SK-N-MC (cell line): Measurements from ENCODE around the gene AKAP17A.

Source experiments
- DNase-seq: peaks from one replicate; pipeline ENCODE4 v3.0.0-alpha.2; 2011; ENCODE audit warnings: low read depth, low spot score
- H3K27ac ChIP-seq: fragments of 200-600 bp; sonication (generic); 2 replicates; pipeline ENCODE4 v1.5.1; 2016; ENCODE audit warnings: mixed run types
- H3K36me3 ChIP-seq: fragments of 200-600 bp; sonication (generic); 2 replicates; pipeline ENCODE4 v1.6.1; 2017; ENCODE audit warnings: antibody characterized with exemption, low read length, mixed read lengths; ENCODE audit not compliant: insufficient read depth
- H3K4me3 ChIP-seq: fragments of 200-600 bp; sonication (generic); 2 replicates; pipeline ENCODE4 v1.5.1; 2016
- H3K9ac ChIP-seq: fragments of 200-600 bp; sonication (generic); 2 replicates; pipeline ENCODE4 v1.8.0; 2017; ENCODE audit warnings: mixed run types, mixed read lengths; ENCODE audit not compliant: insufficient read length
- H3K9me3 ChIP-seq: fragments of 200-600 bp; sonication (generic); 2 replicates; pipeline ENCODE4 v1.6.1; 2017; ENCODE audit warnings: low read depth, mild to moderate bottlenecking, antibody characterized with exemption, low read length, moderate library complexity, mixed read lengths
- EZH2 ChIP-seq: fragments of 200-600 bp; sonication (generic); IDR thresholded peaks from one replicate; pipeline ENCODE4 v1.6.1; 2017; ENCODE audit warnings: antibody characterized with exemption
- FOXP2 ChIP-seq: optimal IDR thresholded peaks from 2 replicates; pipeline ENCODE3; 2011; ENCODE audit warnings: mild to moderate bottlenecking, moderate library complexity; ENCODE audit not compliant: insufficient read depth; ENCODE audit errors: extremely low read length, control extremely low read depth
- POLR2AphosphoS5 ChIP-seq: IDR thresholded peaks from 2 replicates; pipeline ENCODE4 v1.6.1; 2012; ENCODE audit warnings: mild to moderate bottlenecking, low read depth, low read length, borderline replicate concordance

AKAP17A gene

DNA sequence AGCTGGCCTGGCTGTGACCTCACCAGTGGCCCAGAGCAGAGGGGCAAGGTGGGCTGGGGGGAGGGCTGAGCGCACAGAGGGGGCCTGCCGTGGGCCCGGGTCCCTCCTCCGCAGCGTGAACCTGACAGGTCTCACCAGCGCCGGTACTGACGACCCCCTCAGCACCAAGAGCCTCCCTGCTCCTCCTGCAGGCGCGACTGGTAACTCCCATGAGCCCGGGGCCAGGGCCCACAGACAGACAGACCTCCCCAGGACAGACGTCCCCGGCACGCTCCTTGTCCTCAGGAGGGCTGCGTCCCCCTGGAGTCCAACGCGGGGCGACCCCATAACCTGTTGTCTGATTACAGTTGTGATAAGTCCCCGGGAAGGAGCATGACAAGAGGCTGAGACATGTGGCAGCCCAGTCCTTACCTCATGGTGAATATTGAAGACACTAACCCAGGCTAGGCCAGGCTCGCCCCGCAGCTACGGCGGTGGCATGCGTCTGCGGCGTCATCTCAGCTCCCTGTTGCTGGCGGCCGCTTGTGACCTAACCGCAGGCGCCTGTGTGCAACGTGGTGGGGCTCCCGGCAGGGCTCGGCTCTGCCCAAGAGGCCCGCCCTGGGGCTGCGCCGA is 8.5 kb downstream of the AKAP17A start:
- no peaks in the 10 kb centered on the region for H3K9me3 ChIP-seq
- H3K36me3 ChIP-seq = peaks cover 77% of the 10 kb centered on the region
- no peak for TF ChIP-seq EZH2
- no peak for TF ChIP-seq POLR2AphosphoS5
- TF ChIP-seq FOXP2 = no peak
- no peak overlapping the region for H3K27ac ChIP-seq
- H3K9ac ChIP-seq = no peak overlapping the region
- H3K4me3 ChIP-seq = no peak overlapping the region
- no peak for DNase-seq

DNA sequence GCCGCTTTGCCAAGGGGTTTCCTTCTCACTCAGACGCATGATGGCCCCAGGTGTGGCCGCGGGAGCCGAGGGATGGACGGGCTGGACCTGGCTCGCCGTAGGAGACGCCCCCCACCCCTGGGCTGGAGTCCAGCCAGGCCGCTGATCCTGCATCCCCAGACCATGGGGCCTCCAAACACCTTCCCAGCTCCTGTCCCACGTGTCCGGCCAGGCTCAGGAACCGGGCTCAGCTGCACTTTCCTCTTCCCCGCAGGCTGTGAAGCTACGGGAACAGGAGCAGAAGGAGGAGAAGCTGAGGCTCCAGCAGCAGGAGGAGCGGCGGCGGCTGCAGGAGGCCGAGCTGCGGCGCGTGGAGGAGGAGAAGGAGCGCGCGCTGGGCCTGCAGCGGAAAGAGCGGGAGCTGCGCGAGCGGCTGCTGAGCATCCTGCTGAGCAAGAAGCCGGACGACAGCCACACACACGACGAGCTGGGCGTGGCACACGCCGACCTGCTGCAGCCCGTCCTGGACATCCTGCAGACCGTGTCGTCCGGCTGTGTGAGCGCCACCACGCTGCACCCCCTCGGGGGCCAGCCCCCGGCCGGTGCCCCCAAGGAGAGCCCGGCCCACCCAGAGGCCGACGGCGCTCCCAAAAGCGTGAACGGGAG is 9.1 kb downstream of the AKAP17A start:
- no peak for DNase-seq
- TF ChIP-seq EZH2 (no peak), FOXP2 (no peak), POLR2AphosphoS5 (no peak)
- H3K36me3 ChIP-seq = peaks cover 70% of the 10 kb centered on the region
- no peak overlapping the region for H3K27ac ChIP-seq
- H3K4me3 ChIP-seq = no peak overlapping the region
- H3K9me3 ChIP-seq = no peaks in the 10 kb centered on the region
- no peak overlapping the region for H3K9ac ChIP-seq

DNA sequence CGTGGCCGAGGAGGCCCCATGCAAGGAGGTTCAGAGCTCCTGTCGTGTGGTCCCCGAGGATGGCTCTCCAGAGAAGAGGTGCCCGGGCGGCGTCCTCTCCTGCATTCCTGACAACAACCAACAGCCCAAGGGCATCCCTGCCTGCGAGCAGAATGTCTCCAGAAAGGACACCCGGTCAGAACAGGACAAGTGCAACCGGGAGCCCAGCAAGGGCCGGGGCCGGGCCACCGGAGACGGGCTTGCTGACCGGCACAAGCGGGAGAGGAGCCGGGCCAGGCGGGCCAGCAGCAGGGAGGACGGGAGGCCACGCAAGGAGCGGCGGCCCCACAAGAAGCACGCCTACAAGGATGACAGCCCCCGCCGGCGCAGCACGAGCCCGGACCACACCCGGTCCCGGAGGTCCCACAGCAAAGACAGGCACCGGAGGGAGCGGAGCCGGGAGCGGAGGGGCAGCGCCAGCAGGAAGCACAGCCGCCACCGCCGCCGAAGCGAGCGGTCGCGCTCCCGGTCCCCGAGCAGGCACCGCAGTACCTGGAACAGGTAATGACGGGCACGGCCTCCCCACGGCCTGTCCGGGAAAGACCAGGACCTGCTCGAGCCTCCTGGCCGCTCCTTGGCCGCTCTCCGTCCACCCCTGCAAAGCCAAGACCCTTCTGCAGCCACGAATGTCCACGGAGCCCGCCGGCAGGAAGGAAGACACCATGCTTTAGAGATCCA is 9.8 kb downstream of the AKAP17A start:
- no peak overlapping the region for H3K27ac ChIP-seq
- no peak for DNase-seq
- TF ChIP-seq FOXP2 (no peak), EZH2 (no peak), POLR2AphosphoS5 (no peak)
- peaks cover 64% of the 10 kb centered on the region for H3K36me3 ChIP-seq
- no peak overlapping the region for H3K4me3 ChIP-seq
- no peak overlapping the region for H3K9ac ChIP-seq
- H3K9me3 ChIP-seq = no peaks in the 10 kb centered on the region

DNA sequence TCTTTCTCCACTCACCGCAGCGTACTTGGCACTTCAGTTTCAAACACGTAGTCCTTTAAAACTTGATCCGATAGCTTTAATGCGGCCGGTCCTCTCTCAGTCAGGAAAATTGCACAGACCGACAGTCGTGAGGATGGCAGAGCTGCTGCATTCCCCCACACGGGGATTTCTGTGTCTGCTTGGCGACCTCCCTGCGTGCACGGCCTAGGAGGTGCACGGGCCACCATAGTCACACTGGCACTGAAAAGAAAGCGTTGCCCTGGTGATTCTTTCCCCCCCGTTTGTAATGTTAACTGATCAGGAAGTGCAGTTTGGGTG is 10.3 kb downstream of the AKAP17A start:
- H3K36me3 ChIP-seq = peaks cover 61% of the 10 kb centered on the region
- TF ChIP-seq FOXP2 (no peak), POLR2AphosphoS5 (no peak), EZH2 (no peak)
- DNase-seq = no peak
- no peak overlapping the region for H3K27ac ChIP-seq
- H3K9me3 ChIP-seq = no peaks in the 10 kb centered on the region
- H3K9ac ChIP-seq = no peak overlapping the region
- H3K4me3 ChIP-seq = no peak overlapping the region

DNA sequence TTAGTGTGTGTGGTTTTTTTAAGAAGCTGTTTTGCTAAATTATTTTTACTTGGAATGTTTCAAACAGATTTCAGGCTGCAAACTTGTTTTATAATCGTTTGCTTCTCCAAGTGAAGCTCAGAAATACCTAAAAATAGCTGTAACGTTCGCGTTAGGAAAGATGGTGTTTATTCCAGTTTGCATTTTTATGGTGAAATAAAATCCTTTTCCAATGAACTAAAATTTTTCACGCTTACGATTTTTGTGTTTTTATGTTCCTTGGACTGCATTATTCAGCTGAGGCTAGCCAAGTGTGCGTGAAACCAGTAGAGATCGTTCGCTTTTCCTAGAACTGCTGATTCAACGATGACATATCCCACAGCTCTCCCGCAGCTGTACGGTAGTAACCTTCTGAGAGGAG is 10.9 kb downstream of the AKAP17A start:
- H3K9ac ChIP-seq = no peak overlapping the region
- peaks cover 55% of the 10 kb centered on the region for H3K36me3 ChIP-seq
- H3K27ac ChIP-seq = no peak overlapping the region
- DNase-seq = no peak
- no peaks in the 10 kb centered on the region for H3K9me3 ChIP-seq
- TF ChIP-seq POLR2AphosphoS5 (no peak), EZH2 (no peak), FOXP2 (no peak)
- no peak overlapping the region for H3K4me3 ChIP-seq

DNA sequence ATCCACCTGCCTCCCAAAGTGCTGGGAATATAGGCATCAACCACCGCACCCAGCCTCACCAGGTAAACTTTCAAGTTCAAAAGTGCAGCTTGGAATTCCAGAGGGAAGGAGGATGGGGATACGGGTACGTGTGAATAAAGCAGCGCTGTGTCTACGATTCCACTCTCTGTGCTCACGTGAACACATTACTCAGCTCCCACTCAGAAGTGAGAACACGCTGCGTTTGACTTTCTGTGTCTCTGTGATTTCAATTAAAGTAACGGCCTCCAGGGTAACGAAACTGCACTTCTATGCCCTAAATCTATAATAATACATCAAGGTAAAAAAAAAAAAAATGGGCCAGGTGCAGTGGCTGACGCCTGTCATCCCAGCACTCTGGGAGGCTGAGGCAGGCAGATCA is 15.1 kb downstream of the AKAP17A start:
- Histone ChIP-seq H3K9ac (no peak overlapping the region), H3K9me3 (no peaks in the 10 kb centered on the region), H3K36me3 (peaks cover 18% of the 10 kb centered on the region), H3K4me3 (no peak overlapping the region), H3K27ac (no peak overlapping the region)
- DNase-seq = no peak
- TF ChIP-seq POLR2AphosphoS5 (no peak), EZH2 (no peak), FOXP2 (no peak)

DNA sequence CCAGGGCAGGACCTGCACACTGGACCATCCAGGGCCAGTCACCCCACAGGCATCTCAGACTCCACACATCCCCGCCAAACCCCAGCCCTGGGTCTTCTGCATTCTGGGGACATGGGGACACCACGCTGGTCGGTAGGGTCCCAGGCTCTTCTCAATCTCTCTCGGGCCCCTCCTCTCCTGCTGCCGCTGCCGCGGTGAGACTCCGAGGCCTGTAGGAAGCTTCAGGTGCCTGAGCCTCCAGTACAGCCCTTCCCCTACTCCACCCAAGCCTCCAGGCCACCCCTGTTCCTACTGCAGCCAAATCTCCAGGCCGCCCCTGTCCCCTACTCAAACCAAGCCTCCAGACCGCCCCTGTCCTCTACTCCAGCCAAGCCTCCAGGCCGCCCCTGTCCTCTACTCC is 17.9 kb downstream of the AKAP17A start:
- TF ChIP-seq FOXP2 (no peak), POLR2AphosphoS5 (no peak), EZH2 (no peak)
- no peak overlapping the region for H3K9ac ChIP-seq
- no peaks in the 10 kb centered on the region for H3K36me3 ChIP-seq
- H3K27ac ChIP-seq = no peak overlapping the region
- no peaks in the 10 kb centered on the region for H3K9me3 ChIP-seq
- DNase-seq = no peak
- no peak overlapping the region for H3K4me3 ChIP-seq

DNA sequence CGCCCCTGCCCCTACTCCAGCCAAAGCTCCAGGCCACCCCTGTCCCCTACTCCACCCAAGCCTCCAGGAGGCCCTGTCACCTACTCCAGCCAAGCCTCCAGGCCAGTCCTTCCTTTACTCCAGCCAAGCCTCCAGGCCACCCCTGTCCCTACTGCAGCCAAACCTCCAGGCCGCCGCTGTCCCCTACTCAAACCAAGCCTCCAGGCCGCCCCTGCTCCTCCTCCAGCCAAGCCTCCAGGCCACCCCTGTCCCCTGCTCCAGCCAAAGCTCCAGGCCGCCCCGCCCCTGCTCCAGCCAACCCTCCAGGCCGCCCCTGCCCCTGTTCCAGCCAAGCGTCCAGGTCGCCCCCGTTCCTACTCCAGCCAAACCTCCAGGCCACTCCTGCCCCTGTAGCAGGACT is 18.4 kb downstream of the AKAP17A start:
- Histone ChIP-seq H3K9me3 (no peaks in the 10 kb centered on the region), H3K4me3 (no peak overlapping the region), H3K9ac (no peak overlapping the region), H3K36me3 (no peaks in the 10 kb centered on the region), H3K27ac (no peak overlapping the region)
- no peak for DNase-seq
- TF ChIP-seq EZH2 (no peak), POLR2AphosphoS5 (no peak), FOXP2 (no peak)
